ENCODE data around the gene PLEKHH1.
"Not testable (repeated sequence)": the region's sequence is repeated elsewhere in the genome, so short reads cannot be mapped to it uniquely, and the experiment has no call there.

GRCh38 chr14:67542620-67543019, 9.5 kb downstream of the PLEKHH1 start:
- TF ChIP-seq, protein P1, sequence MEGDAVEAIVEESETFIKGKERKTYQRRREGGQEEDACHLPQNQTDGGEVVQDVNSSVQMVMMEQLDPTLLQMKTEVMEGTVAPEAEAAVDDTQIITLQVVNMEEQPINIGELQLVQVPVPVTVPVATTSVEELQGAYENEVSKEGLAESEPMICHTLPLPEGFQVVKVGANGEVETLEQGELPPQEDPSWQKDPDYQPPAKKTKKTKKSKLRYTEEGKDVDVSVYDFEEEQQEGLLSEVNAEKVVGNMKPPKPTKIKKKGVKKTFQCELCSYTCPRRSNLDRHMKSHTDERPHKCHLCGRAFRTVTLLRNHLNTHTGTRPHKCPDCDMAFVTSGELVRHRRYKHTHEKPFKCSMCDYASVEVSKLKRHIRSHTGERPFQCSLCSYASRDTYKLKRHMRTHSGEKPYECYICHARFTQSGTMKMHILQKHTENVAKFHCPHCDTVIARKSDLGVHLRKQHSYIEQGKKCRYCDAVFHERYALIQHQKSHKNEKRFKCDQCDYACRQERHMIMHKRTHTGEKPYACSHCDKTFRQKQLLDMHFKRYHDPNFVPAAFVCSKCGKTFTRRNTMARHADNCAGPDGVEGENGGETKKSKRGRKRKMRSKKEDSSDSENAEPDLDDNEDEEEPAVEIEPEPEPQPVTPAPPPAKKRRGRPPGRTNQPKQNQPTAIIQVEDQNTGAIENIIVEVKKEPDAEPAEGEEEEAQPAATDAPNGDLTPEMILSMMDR (IDR thresholded peaks at IDR 0.05) = not testable (repeated sequence)
- not testable (repeated sequence) for TF ChIP-seq ZFX (IDR thresholded peaks at IDR 0.05; ENCODE audit: borderline replicate concordance)
